Measurements from ENCODE around the gene MYH2.

The MYH2 gene

GRCh38 chr17:10549096-10549842, at the start of gene MYH2:
Gene MYH2, minus strand, starts transcription at chr17:10549658. Its CDS starts 1,738 bp downstream, at chr17:10547920.
- no peak within 1 kb of the TSS for H3K27ac ChIP-seq
- TF ChIP-seq ZFX (IDR thresholded peaks at IDR 0.05; ENCODE audit: borderline replicate concordance) = no peak
- TF ChIP-seq, protein P1, sequence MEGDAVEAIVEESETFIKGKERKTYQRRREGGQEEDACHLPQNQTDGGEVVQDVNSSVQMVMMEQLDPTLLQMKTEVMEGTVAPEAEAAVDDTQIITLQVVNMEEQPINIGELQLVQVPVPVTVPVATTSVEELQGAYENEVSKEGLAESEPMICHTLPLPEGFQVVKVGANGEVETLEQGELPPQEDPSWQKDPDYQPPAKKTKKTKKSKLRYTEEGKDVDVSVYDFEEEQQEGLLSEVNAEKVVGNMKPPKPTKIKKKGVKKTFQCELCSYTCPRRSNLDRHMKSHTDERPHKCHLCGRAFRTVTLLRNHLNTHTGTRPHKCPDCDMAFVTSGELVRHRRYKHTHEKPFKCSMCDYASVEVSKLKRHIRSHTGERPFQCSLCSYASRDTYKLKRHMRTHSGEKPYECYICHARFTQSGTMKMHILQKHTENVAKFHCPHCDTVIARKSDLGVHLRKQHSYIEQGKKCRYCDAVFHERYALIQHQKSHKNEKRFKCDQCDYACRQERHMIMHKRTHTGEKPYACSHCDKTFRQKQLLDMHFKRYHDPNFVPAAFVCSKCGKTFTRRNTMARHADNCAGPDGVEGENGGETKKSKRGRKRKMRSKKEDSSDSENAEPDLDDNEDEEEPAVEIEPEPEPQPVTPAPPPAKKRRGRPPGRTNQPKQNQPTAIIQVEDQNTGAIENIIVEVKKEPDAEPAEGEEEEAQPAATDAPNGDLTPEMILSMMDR (IDR thresholded peaks at IDR 0.05) = no peak

DNA sequence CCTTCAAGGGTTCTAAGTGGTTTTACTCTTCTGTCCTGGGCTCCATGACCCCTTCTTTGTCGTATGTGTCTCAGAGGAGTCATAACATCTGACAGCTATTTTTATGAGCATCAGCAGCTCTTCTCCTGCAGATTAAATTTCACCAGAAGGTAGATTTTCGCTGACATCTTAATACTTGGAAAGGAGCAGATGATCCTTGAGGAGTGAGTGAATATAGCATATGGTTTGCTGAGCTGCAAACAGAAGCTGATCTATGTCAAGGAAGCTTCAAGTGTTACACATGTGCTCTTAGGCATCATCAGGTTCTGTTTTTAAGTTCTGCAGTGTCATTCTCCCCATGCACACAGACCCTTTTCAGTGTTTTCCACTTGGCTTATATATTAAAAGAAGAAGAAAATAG, 49.2 kb upstream of the MYH2 start:
- no peak for TF ChIP-seq ZFX (IDR thresholded peaks at IDR 0.05; ENCODE audit: borderline replicate concordance)
- TF ChIP-seq, protein P1 (IDR thresholded peaks at IDR 0.05) = no peak
- H3K27ac ChIP-seq = no peak overlapping the region

GRCh38 chr17:10589553-10590145, 40.2 kb upstream of the MYH2 start:
- no peak for TF ChIP-seq ZFX (IDR thresholded peaks at IDR 0.05; ENCODE audit: borderline replicate concordance)
- TF ChIP-seq, protein P1 (IDR thresholded peaks at IDR 0.05) = no peak
- no peak overlapping the region for H3K27ac ChIP-seq

DNA sequence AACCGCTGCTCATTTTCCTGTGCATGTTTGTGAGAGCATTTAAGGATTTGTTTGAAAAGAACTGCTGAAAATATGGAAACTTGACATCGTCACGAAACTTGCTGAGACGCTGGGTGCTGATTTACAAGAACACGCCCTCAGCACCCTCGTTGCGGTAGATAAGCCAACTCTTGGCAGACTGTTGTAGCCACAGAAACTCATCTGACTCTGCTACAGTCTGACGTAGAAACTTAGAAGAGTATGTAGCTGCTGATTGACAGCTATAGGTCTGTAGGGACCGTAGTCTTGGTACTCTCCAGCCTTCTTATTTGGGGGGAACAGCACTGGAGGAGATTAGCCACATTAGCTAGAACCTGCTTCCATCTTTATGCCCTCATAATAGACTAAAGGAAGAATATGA, 36.1 kb upstream of the MYH2 start:
- TF ChIP-seq, protein P1 (IDR thresholded peaks at IDR 0.05) = no peak
- no peak for TF ChIP-seq ZFX (IDR thresholded peaks at IDR 0.05; ENCODE audit: borderline replicate concordance)
- no peak overlapping the region for H3K27ac ChIP-seq

DNA sequence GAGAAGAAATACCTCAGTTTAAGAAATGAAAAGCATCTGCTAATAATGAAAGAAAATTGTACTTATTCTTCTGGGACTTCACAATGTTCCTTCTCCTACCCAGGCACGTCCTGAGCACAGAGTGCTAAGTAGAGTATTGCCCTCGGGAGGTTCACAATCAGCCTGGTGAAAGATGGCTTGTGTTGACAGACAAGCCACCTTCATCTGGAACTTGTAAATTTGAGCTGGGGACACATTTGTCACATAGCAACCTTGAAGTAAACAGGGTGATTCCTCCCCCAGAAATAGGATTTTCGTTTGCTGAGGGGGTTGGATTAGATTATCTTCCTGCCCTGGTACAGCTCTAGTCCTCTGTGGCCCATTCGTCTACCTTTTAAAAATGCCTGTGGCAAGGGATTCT, 34.4 kb upstream of the MYH2 start:
- TF ChIP-seq, protein P1 (IDR thresholded peaks at IDR 0.05) = no peak
- no peak for TF ChIP-seq ZFX (IDR thresholded peaks at IDR 0.05; ENCODE audit: borderline replicate concordance)

GRCh38 chr17:10579270-10579669, 29.8 kb upstream of the MYH2 start:
- TF ChIP-seq ZFX (IDR thresholded peaks at IDR 0.05; ENCODE audit: borderline replicate concordance) = no peak
- TF ChIP-seq, protein P1 (IDR thresholded peaks at IDR 0.05) = no peak
- no peak overlapping the region for H3K27ac ChIP-seq

More for the DNA sequence above, 34.4 kb upstream of the MYH2 start:
- no peak overlapping the region for H3K27ac ChIP-seq

DNA sequence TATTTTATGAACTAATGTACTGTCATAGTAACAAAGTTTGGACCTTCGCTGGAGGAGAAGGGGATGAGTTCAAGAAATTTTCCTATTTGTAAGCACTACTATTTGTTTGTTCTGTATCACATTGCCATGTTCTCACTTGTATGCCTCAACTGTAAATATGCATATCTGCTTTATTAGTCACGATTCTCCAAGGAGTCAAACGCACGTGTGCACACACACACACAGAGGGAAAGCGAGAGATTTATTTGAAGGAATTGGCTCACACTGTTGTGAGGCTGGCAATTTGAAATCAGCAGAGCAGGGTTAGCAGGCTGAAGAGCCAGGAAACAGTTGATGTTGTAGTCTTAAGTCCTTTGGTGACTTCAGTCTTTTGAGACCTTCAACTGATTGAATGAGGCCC, 24.9 kb upstream of the MYH2 start:
- TF ChIP-seq ZFX (IDR thresholded peaks at IDR 0.05; ENCODE audit: borderline replicate concordance) = no peak
- TF ChIP-seq, protein P1 (IDR thresholded peaks at IDR 0.05) = no peak
- no peak overlapping the region for H3K27ac ChIP-seq

All from 22Rv1 (cell line).